Erythroblast (primary cell): ENCODE measurements around the gene SNRNP25.

Source experiments
- DNase-seq, 2 experiments: peaks; one replicate each; lab custom pipeline; 2025; lab: John Stamatoyannopoulos, UW
- GATA1 ChIP-seq: IDR thresholded peaks from 2 replicates; pipeline ENCODE4 v1.6.1; 2011; ENCODE audit warnings: low read depth, mild to moderate bottlenecking, control low read depth, low read length, moderate library complexity
- POLR2A ChIP-seq: IDR thresholded peaks from 2 replicates; pipeline ENCODE4 v1.6.1; 2011; ENCODE audit warnings: mild to moderate bottlenecking, low read length

SNRNP25 gene

DNA sequence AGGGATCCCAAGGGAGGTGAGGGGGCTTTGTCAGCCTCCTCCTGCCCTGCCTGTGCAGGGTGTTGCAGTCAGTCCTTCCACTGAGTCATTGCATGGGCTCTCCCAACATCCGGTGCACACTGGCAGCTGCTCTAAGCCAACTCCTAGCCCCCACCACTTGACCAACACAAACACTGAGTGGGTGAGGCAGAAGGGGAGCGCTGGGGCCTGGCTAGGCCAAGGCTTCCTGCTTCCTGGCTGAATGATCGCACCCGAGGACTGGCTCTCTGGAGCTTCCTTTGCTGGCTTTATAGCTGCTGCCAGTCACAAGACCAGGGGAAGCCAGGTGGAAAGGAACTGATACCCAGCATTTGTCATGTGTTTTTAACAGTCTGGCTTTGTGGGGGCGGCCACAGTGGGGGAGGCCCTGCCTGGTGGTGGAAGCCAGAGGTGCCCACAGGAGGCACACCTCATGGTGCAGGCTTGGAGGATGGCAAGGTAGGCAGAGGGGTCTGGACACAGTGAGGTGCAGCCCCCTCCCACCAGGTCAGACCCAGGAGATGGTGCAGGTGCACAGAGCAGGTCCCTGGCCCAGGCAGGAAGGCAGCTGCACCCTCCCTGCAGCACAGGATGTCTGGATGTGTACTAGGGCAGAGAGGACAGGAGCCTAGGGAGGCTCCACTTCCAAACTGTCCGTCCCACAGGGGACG, 31.2 kb downstream of the SNRNP25 start:
- peak in 1 of 2 experiments; percentile 47 for DNase-seq

DNA sequence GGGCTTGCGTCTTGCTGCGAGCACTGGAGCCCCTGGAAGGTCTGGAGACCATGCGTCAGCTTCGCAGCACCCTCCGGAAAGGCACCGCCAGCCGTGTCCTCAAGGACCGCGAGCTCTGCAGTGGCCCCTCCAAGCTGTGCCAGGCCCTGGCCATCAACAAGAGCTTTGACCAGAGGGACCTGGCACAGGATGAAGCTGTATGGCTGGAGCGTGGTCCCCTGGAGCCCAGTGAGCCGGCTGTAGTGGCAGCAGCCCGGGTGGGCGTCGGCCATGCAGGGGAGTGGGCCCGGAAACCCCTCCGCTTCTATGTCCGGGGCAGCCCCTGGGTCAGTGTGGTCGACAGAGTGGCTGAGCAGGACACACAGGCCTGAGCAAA, 31.8 kb downstream of the SNRNP25 start:
- DNase-seq = no peak
- TF ChIP-seq GATA1 (no peak), POLR2A (no peak)

More for the DNA sequence above, 31.2 kb downstream of the SNRNP25 start:
- peak; percentile 42 for TF ChIP-seq POLR2A
- TF ChIP-seq GATA1 = no peak

DNA sequence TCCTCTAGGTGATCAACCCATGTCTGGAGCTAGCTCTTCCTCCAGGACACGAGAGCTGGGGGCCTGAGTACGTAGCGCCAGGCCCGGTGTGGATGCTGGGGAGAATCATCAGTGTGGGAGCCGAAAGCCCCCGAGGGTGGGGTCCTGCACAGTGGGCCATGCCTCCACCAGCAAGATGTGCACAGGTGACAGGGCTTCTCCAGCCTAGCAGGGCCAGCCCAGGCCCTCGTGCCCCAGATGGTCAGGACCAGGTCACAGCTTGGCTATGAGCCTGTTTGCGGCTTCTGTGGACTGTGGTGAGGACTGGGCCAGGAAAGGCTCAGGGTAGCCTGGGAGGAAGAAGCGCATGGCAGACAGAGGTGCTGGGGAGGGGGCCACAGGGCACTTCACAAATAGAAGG, 32.2 kb downstream of the SNRNP25 start:
- no peak for DNase-seq

DNA sequence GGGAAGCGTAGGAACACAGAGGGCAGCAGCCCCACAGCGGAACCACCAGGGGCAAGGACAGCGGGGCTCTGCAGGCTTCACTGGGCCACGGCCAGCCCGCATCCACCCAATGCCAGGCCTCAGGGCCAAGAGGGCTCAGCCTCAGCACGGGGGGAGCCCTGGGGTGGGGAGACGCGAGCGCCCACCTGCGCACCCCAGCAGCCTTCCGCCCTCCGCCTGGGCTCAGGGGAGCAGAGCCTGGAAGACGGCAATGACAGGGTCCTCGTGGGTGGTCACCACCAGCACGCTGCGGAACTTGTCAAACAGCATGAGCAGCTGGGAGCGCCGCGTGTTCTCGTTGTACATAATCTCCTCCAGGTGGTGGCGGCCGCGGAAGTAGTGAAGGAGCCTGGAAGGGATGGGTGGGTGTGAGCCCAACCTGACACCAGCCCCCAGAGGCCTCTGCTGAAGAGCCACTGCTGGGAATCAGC, 32.9 kb downstream of the SNRNP25 start:
- DNase-seq = no peak
- TF ChIP-seq POLR2A = no peak

More for the DNA sequence above, 32.2 kb downstream of the SNRNP25 start:
- TF ChIP-seq GATA1 (no peak), POLR2A (no peak)

DNA sequence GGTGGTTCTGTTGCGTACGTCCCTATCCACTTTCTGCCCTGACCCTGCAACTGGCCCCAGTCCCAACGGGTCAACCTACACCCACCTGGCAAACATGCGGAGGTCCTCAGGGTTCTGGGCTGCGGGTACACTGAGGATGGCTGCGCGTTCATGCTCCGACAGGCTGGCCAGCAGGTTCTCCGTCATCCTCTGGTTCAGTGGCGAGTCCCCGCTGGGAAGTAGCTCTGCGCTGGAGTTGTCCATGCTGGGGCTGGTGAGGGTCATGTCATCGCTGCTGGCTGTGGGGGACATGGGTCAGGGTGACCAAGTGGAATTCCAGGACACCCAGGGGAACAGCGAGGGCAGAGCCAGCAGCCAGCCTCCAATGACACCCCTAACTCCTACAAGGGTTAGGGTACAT, 35.0 kb downstream of the SNRNP25 start:
- TF ChIP-seq GATA1 (no peak), POLR2A (no peak)
- no peak for DNase-seq

DNA sequence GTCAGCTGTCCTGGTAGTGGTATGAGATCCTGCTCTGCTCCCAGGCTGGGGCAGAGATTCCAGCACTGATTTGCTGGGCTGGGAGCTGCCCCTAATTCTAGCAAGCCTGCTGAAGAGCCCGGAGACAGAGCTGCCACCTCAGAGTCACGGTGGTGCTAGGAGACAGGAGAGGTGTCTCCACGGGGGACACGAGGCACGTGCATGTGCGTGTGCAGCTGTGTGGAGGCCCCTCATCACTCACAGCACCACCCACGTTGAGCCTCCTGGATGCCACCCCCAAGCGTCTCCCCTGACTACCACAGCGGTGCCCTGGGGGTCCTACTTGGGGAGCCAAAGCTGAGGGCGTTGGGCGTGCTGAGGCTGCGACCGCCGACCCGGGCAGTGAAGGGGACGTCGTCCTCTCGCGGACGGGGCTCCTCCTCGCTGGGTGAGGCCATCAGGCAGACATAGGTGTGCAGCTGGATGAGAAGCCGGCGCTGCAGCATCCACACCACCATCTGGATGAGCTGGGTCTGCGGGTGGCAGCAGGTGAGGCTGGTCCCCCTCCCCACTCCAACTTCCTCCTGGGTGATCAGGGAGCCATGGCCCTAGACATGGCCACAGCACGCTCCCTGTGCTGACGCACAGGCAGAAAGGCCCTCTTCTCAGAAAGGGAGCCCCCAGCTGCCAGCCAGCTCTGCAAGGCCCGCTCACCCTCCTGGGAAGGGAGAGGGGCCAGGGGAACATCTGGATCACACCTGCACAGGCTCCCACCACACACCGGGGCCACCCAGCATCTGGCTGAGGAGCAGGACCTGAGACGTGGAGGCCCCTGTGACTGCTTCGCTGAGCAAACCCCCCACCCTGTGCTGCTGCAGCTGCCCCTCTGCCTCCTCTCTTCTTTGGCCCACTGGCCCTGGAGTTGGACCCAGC, 36.0 kb downstream of the SNRNP25 start:
- no peak for TF ChIP-seq POLR2A
- TF ChIP-seq GATA1 = no peak
- DNase-seq = no peak

DNA sequence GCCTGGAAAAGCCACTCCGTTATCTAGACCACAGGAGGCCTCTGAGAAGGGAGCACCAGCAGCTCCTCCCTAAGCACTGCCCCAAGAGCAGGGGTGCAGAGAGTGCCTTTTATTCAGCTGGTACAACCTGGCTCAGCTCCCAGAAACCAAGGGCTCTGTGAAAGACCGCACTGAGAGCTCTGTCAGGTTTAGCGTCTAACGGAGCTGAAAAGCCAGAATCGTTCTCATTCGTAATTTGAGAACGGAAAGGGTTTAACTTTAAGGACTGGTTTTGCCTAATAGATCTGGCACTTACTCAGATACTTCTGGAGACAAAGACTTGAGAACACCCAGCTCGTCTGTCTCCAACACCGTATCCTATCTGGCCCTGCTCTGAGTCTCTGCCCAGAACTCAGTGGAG, 37.9 kb downstream of the SNRNP25 start:
- TF ChIP-seq GATA1 (no peak), POLR2A (no peak)
- DNase-seq = peak; percentile 49 to 57

DNA sequence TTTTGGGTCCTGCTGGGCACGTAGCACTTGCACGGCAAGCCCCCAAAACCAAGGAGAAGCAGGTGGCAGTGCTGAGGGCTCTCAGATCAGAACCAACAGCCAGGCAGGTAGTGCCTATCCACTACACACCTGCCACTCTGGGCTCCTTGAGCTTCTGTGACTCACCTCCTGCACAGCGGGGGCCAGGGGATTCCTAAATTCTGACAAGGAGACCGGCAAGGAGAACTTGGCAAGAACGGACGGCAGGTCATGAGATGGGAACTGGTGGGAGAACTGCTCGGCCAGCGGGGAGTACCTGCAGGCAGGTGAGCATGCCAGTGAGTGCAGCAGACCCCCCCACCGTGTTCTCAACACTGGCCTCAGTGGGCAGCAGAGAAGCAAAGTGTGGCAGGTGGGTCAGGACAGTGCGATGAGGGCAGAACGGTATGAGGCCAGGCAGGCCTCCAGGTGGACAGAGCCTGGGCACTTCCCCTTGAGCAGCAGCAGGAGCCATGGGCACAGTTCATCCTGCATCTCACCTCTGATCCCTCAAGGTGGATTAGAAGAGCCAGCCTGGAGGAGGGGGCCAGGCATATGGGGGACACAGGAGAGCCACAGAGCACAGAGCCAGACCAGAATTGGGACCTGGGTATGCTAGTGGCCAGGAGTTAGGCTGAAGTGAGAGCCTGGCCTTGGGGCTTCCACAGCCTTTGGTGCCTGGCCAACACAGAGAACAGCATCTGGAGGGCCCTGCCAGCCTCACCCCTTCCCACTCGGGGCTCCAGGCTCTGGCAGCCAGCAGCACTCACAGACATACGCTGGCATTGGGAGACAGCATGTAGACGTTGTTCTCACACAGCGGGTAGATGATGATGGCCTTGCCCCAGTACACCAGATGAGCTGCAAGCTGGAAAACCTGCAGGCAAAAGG, 39.1 kb downstream of the SNRNP25 start:
- no peak for DNase-seq
- TF ChIP-seq POLR2A (no peak), GATA1 (no peak)

DNA sequence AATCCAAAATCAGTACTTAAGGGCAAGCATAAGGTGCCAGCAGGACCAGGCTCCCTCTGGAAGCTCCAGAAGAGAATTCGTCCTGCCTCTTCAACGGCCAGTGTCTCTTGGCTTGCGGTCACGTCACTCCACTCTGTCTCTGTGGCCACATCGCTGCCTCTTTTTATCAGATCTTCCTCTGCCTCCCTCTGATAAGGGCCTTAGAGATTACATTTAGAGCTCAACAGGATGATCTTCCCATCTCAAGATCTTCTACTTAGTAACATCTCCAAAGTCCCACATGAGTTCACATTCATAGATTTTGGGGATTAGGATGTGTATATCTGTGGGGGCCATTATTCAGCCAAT, 41.3 kb downstream of the SNRNP25 start:
- TF ChIP-seq GATA1 (no peak), POLR2A (no peak)
- peak in 1 of 2 experiments; percentile 39 for DNase-seq

DNA sequence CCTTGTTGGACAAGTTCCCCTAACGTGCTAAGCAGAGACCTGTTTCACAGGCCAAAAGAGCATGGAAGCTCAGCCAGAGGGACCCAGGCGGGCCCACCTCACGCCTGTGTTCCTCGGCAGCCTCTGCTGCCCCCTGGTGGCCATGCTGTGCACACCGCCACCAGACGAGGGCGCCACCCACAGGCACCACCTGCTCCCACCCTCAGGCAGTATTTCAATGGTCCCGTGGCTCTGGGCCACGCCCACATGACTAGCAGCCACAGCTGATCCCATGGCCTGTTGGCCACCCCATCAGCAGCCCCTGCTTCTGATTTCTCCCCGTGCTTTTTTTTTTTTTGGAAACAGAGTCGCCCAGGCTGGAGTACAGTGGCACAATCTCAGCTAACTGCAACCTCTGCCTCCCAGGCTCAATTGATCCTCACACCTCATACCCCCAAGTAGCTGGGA, 43.3 kb downstream of the SNRNP25 start:
- peak; percentile 94 to 97 for DNase-seq
- TF ChIP-seq GATA1 (no peak), POLR2A (peak; percentile 36)

DNA sequence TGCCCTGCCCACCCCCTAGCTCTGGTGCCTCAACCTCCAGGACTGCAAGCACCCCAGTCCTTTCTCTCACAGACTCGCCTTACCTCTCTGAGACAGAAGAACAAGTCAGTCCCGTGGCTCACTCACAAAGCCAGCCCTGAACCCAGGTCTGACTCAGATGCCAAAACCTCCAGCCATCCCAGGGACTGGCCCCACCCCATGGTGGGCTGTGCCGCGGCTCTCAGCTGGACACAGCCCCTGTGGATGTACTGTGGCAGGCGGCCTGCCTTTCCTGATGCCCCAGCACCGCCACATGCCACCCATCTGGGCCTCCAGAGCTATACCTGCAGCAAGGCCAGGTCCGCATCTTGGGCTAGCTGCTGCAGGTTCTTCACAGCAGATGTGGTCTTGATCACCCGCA, 44.2 kb downstream of the SNRNP25 start:
- TF ChIP-seq POLR2A (no peak), GATA1 (no peak)
- no peak for DNase-seq

DNA sequence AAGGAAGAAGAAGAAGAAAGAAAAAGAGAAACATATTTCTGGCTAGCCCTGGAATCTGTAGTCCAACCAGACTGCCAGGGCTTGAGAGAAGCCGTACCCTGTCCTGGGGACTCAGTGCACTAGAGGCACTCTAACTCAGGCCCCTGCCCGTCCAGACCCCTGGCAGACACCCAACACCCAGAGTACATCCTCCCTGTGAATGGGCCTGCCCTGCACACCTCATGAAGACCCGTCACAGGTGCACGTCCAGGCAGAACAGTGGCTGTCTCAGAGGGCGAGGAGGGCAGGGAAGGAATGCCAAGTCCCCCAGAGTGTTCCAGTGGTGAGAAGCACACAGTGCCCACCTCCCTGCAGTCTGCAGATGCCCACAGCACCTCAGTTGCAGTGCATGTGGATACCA, 47.4 kb downstream of the SNRNP25 start:
- DNase-seq = no peak
- TF ChIP-seq POLR2A = no peak
- TF ChIP-seq GATA1 = no peak

DNA sequence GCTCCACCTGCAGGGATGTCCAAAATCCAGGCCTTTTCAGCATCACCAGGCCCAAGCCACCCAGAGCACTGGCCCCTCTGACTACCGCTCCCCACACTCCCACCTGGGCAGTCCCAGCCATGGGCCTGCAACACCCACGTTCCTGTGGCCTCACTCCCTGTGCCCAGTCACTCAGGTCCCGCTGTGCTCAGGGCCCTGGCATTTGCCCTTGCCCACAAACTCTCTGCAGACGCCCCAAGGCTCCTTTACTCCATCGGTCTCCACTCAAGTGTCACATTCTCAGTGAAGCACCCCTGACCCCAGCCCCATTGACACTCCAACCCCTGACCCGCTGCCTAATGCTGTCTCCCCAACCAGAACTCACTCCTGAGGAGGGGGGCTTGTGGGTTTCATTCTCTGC, 48.0 kb downstream of the SNRNP25 start:
- TF ChIP-seq POLR2A (no peak), GATA1 (no peak)
- no peak for DNase-seq
